Erythroblast (primary cell): ENCODE results near the gene TNFRSF19.
A peak's percentile ranks its signal among the peaks of the same experiment; 100 is the strongest.

Experiments used
- DNase-seq, 2 experiments: peaks; one replicate each; lab custom pipeline; 2025; lab: John Stamatoyannopoulos, UW
- GATA1 ChIP-seq: IDR thresholded peaks from 2 replicates; pipeline ENCODE4 v1.6.1; 2011; ENCODE audit warnings: low read depth, mild to moderate bottlenecking, control low read depth, low read length, moderate library complexity
- POLR2A ChIP-seq: IDR thresholded peaks from 2 replicates; pipeline ENCODE4 v1.6.1; 2011; ENCODE audit warnings: mild to moderate bottlenecking, low read length

The TNFRSF19 gene

DNA sequence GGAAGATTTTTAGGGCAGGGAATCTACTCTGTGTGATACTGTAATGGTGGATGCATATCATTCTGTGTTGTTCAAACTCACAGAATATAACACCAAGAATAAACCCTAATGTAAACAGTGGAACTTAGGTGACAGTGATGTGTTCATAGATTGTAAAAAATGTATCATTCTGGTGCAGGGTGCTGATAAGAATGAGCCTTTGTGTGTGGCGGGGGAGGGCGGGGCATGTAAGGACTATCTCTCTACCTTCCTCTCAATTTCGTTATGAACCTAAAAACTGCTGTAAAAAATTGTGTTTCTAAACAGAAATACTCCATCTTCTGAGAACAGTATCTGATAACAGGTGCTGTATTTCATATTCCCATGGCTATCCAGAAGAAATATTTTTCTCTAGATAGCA lies 35.6 kb downstream of the TNFRSF19 start:
- DNase-seq: peak; percentile 59 to 86
- TF ChIP-seq GATA1 (no peak), POLR2A (no peak)

DNA sequence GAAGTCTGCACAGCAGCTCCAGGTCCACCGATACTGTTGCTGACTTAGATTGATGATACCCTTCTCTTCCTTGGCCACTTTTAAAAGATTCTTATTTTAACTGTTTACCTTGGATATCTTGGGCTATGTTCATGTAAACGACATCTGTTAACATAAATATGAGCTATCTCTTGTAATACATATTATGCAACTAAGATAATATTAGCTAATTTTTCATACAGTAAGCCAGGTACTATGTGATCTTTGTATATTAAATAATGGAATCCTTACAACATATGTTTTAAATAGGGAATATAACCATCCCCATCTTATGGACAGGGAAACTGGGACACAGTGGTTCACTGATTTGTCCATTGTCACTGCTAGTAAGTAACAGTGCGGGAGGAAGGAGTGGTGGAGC lies 37.9 kb downstream of the TNFRSF19 start:
- TF ChIP-seq GATA1 (no peak), POLR2A (no peak)
- no peak for DNase-seq

DNA sequence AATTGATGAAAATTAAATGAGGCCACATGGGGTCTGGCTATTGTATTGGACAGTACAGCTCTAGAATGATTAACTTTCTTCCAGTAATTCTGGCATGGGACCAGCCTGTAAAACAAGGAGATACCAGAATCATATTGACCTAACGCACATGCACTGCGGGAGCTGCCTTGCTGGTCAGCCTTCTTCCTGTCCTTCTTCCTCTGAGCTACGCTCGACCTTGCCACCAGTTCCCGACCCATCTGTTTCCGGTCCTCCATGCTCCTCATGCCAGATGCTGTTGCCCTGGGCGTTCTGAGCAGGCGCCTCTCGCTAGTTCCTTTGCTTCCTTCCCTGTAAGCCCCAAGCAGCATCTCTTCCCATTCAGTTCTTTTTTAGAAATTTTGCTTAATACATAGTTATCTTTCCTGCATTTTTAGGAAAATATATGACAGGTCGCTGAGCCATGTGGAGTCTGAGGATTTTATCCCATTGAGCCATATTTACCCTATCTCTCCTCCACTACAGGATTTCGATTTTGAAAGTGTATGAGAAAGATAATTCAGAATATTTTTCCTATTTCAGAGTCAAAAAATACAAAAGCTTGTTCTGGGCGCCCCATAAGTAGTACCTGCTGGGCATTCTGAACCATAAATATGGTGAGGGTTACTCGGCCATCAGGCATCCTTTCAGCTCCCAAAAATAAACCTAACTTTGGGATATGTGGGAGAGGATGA lies 38.6 kb downstream of the TNFRSF19 start:
- no peak for TF ChIP-seq GATA1
- TF ChIP-seq POLR2A: no peak
- peak; percentile 17 to 22 for DNase-seq

DNA sequence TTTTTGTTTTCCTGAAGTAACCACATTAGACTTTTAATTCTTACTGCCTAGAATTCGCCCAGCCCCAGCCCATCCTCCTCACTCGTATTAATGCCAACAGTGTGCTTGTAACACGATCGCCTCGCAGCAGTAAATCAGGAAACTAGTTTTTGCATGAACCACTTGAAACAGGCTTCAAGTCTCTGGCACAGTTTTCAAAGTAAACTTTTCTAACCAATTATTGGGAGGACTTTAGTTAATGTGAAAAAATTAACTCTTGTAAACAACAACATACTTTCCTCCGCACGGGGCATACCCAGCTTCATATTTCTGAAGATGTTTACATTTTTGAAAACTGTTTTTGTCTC lies 39.2 kb downstream of the TNFRSF19 start:
- TF ChIP-seq GATA1 (no peak), POLR2A (no peak)
- peak; percentile 14 to 17 for DNase-seq

DNA sequence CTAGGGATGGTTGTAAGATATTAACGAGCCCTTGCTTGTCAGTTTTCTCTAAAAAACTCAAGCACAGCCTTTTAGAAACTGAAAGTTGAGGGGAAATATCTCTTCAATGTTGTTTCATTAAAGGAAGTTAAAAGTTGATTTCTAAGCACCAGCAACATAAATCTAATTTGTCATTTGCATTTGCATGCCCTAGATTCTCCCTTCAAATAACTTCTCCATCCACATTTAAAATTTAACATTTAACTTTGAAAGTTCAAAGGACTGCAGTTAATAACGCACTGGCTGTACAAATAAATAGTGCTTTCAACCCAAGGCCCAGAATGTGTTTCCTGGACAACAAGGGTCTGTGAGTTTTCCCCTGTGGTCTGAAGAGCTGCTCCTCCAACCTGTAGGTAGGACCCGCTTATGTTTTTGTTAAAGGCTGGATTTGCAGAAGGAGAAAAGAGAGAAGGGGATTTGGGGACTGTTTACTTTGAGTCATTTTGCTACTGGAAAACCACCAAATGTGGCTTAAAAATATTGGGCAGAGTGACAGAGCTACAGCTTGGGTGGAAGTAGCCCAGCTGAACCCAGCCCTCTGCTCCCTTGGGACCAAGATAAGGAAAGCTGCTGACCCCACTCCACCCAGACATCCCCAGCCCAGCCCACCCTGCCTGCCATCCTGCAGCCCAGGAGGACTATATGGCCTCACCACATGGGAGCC lies 39.8 kb downstream of the TNFRSF19 start:
- TF ChIP-seq GATA1 (no peak), POLR2A (no peak)

DNA sequence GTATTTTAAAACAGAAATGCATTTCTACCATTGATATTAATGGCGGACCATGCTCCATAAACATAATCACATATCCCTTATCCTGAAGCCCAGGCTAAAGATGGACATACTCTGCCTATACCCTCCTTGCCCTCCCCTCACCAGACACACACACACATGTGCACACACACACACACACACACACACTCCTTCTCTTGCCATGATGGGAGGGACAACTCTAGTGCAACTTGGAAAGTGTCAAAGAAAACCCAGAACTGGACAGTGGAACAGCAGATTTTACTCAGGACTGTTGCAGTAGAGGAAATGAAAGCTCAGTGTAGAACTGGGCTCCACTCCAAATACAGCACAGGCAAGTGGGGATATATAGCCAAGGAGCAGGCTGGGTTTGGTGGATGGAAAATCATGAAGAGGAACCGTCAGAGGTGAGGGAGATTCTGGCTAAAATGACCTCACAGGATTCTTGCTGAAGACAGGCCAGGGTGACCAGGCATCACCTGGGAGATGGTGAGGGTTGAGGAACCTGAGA lies 40.8 kb downstream of the TNFRSF19 start:
- TF ChIP-seq GATA1 (no peak), POLR2A (no peak)
- no peak for DNase-seq

More for the DNA sequence above, 39.8 kb downstream of the TNFRSF19 start:
- DNase-seq: peak; percentile 29 to 50

DNA sequence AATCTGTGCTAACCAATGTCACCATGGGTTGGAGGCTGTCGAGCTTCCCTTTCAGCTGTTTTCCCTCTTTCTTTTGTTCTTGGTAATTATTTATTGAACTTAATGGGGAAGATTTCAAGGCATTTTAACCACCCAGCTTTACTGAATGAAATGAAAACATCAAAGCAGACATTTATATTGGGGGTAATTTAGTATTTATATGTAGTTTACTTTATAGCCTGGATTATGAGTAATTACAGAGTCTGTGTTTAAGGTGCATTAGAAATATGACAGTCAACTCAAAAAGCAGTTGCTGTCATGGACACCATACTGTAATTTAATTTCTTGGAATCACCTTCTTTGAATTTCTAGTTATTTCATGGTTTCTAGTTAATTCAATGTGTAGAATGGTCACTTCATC lies 42.0 kb downstream of the TNFRSF19 start:
- DNase-seq: no peak
- no peak for TF ChIP-seq POLR2A
- no peak for TF ChIP-seq GATA1

DNA sequence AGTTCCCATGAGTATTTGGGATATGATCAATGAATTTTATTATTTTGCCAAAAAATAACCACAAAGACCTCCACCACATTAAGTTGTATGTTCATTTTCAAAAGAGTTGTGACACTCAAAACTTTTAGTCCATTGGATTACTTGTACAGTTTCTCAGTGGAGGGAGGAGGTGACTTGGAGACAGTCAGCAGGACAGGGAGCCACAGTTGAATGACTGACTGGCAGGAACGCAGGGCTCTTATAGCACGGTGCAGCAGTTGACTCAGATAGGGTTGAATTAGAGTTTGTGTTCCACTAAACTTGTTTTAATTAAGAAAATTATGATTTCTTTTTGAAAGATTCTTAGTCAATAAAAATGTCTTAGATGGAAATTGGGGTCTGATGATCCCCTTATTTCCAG lies 42.5 kb downstream of the TNFRSF19 start:
- TF ChIP-seq GATA1: no peak
- no peak for TF ChIP-seq POLR2A
- DNase-seq: no peak

DNA sequence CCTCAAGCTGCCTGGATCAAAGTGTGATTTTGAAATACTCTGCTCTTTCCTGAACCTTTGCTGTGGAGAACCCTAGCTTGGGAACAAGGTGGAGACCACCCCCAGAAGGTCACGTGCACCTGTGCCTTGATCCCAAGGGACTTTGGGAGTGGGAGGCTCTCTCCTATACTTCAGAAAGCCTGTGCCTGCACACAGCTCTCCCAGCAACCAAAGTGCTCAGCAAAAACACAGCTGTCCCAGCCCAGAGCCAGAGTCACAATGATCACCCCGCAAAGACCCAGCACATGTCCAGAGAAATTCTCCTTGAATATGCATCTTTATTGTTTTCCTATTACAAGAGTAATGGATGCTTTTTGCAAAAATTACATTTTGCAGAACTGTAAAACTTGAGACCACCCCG lies 43.4 kb downstream of the TNFRSF19 start:
- DNase-seq: no peak
- TF ChIP-seq POLR2A: no peak
- no peak for TF ChIP-seq GATA1

DNA sequence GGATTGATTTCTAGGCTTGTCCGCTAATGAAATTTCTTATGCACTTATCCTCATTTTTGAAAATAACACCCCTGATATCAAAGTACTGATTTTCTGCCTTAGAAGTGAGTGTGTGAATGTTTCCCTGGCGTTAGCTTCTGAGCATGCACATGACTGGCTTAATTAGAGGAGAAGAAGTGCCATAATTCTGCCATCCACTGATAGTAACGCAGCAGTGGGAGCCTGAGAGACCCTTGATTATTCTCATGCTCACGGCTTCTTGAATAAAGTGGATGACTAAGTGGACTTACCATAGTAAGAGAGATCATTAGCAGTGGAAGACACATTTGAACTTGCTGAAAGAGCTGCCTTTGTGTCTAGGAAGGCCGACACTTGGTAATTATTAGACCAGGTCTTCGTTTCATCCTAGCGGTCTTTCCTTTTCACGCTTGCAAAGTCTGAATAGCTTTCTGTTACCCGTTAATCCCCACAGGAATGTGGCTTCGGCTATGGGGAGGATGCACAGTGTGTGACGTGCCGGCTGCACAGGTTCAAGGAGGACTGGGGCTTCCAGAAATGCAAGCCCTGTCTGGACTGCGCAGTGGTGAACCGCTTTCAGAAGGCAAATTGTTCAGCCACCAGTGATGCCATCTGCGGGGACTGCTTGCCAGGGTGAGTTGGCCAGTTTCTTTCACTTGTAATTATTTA lies 45.3 kb downstream of the TNFRSF19 start:
- no peak for DNase-seq
- TF ChIP-seq GATA1 (no peak), POLR2A (no peak)

DNA sequence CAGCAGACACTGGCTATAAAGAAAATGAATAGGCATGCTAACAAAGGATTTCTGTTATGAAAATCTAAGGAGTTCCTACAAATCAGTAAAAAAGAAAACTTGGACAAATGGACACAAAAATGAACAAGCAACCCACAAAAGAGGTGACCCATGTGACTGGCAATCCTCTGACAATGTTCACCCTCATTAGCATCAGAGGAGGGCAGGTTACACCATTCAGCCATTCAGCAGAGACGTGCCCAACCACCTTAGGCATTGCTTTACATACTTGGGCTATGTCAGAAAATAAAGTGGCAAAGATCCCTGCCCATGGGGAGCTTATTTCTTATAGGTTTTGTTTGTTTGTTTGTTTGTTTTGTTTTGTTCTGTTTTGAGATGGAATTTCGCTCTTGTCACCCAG lies 46.0 kb downstream of the TNFRSF19 start:
- no peak for DNase-seq
- TF ChIP-seq GATA1 (no peak), POLR2A (no peak)

DNA sequence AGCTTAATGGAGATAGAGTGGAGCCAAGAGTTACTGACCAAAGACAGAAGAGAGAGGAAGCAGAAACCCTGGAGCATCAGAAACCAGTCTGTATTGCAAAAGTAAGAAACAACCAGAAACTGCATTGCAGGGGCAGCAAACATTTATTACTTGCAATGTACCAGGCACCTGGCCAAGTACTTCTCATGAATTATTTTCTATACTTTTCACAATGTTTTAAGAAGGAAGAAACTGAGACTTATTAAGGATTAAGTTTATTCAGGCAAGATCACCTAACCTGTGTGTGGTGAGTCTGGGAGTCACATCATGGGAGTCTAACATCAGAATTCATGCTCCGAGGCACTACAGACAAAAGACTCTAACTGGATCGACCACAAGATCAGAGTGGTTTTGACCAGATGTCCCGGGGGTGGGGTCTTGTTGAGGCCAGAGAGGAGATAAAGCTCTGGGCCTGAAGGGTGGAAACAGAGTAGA lies 47.4 kb downstream of the TNFRSF19 start:
- no peak for TF ChIP-seq GATA1
- TF ChIP-seq POLR2A: no peak
- DNase-seq: peak; percentile 52 to 83

DNA sequence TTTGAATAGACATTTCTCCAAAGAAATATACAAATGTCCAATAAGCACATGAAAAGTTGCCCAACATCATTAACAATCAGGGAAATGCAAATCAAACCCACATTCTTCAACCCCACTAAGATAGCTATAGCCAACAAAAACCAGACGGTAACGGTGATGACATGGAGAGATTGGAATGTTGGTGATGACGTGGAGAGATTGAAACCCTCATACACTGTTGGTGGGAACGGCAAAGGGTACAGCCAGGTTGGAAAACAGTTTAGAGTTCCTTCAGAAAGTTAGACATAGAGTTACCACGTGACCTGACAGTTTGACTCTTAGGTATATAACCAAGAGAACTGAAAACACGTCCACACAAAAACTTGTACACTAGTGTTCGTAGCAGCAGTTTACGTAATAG lies 48.1 kb downstream of the TNFRSF19 start:
- DNase-seq: no peak
- TF ChIP-seq POLR2A (no peak), GATA1 (no peak)
